SK-N-SH treated with all-trans-retinoic acid at 6 μM for 48 hours (cell line): ENCODE data around the gene DENND1A.
"Not testable (repeated sequence)": the region's sequence is repeated elsewhere in the genome, so short reads cannot be mapped to it uniquely, and the experiment has no call there.

Experiments
- ATAC-seq: fragments of 200-7000 bp; cut with Tn5 transposase; 3 replicates; pipeline ENCODE4 v1.9.1; 2020; ENCODE audit warnings: mild to moderate bottlenecking, moderate library complexity
- ARNTL ChIP-seq: fragments of 450-650 bp; formaldehyde crosslinking; IDR thresholded peaks from 2 replicates; pipeline ENCODE4 v1.5.0; 2020; ENCODE audit warnings: low read depth, mild to moderate bottlenecking, moderate library complexity, borderline replicate concordance
- BACH2 ChIP-seq: fragments of 250-450 bp; sonication (Bioruptor Pico); IDR thresholded peaks from 2 replicates; pipeline ENCODE4 v1.9.0; 2021; ENCODE audit warnings: mild to moderate bottlenecking, borderline replicate concordance
- CSDC2 ChIP-seq: fragments of 250-450 bp; sonication (Bioruptor Pico); IDR thresholded peaks from 2 replicates; pipeline ENCODE4 v1.5.0; 2020; ENCODE audit warnings: mild to moderate bottlenecking, moderate library complexity
- ESRRG ChIP-seq: fragments of 250-450 bp; sonication (Bioruptor Pico); IDR thresholded peaks from 2 replicates; pipeline ENCODE4 v1.6.1; 2021; ENCODE audit warnings: mild to moderate bottlenecking
- ISL1 ChIP-seq: fragments of 250-450 bp; sonication (Bioruptor Pico); IDR thresholded peaks from 2 replicates; pipeline ENCODE4 v2.1.2; 2022; ENCODE audit warnings: mild to moderate bottlenecking, moderate library complexity
- PPARA ChIP-seq: fragments of 250-450 bp; sonication (Bioruptor Pico); IDR thresholded peaks from 2 replicates; pipeline ENCODE4 v1.5.0; 2020; ENCODE audit warnings: mild to moderate bottlenecking, borderline replicate concordance
- RARB ChIP-seq: fragments of 250-450 bp; sonication (Bioruptor Pico); IDR thresholded peaks from 2 replicates; pipeline ENCODE4 v1.8.0; 2021; ENCODE audit warnings: mild to moderate bottlenecking, moderate library complexity
- TCF4 ChIP-seq: fragments of 250-450 bp; sonication (Bioruptor Pico); IDR thresholded peaks from 2 replicates; pipeline ENCODE4 v1.8.0; 2021; ENCODE audit warnings: mild to moderate bottlenecking, moderate library complexity, borderline replicate concordance
- ZC3H10 ChIP-seq: fragments of 250-450 bp; sonication (Bioruptor Pico); IDR thresholded peaks from 2 replicates; pipeline ENCODE4 v1.5.1; 2021; ENCODE audit warnings: mild to moderate bottlenecking, moderate library complexity
- ZFP3 ChIP-seq: fragments of 250-450 bp; sonication (Bioruptor Pico); IDR thresholded peaks from 2 replicates; pipeline ENCODE4 v1.5.0; 2020; ENCODE audit warnings: mild to moderate bottlenecking, moderate library complexity
- ZFP30 ChIP-seq: fragments of 450-650 bp; formaldehyde crosslinking; IDR thresholded peaks from 2 replicates; pipeline ENCODE4 v1.5.0; 2022; ENCODE audit warnings: mild to moderate bottlenecking, moderate library complexity
- ZNF565 ChIP-seq: fragments of 450-650 bp; formaldehyde crosslinking; conservative IDR thresholded peaks from 2 replicates; pipeline ENCODE4 v1.5.0; 2020; ENCODE audit warnings: low read depth, mild to moderate bottlenecking, moderate library complexity
- ZNF70 ChIP-seq: fragments of 450-650 bp; formaldehyde crosslinking; IDR thresholded peaks from 2 replicates; pipeline ENCODE4 v1.5.0; 2020; ENCODE audit warnings: mild to moderate bottlenecking, moderate library complexity
- ZNF8 ChIP-seq: fragments of 450-650 bp; formaldehyde crosslinking; IDR thresholded peaks from 2 replicates; pipeline ENCODE4 v1.5.0; 2020; ENCODE audit warnings: mild to moderate bottlenecking, moderate library complexity
- TF ChIP-seq, protein P1 (sequence below): fragments of 250-450 bp; sonication (Bioruptor Pico); IDR thresholded peaks from 2 replicates; pipeline ENCODE4 v1.5.1; 2020; ENCODE audit warnings: low read depth, mild to moderate bottlenecking, moderate library complexity
- TF ChIP-seq, protein P2 (sequence below): fragments of 250-450 bp; sonication (Bioruptor Pico); IDR thresholded peaks from 2 replicates; pipeline ENCODE4 v1.8.0; 2020; ENCODE audit warnings: mild to moderate bottlenecking, moderate library complexity, borderline replicate concordance
- TF ChIP-seq, protein P3 (sequence below): fragments of 250-450 bp; sonication (Bioruptor Pico); IDR thresholded peaks from 2 replicates; pipeline ENCODE4 v1.5.1; 2021; ENCODE audit warnings: mild to moderate bottlenecking, moderate library complexity
- TF ChIP-seq, protein P4 (sequence below): fragments of 250-450 bp; sonication (Bioruptor Pico); IDR thresholded peaks from 2 replicates; pipeline ENCODE4 v1.8.0; 2021; ENCODE audit warnings: low read depth, mild to moderate bottlenecking, moderate library complexity, borderline replicate concordance

DENND1A gene

DNA sequence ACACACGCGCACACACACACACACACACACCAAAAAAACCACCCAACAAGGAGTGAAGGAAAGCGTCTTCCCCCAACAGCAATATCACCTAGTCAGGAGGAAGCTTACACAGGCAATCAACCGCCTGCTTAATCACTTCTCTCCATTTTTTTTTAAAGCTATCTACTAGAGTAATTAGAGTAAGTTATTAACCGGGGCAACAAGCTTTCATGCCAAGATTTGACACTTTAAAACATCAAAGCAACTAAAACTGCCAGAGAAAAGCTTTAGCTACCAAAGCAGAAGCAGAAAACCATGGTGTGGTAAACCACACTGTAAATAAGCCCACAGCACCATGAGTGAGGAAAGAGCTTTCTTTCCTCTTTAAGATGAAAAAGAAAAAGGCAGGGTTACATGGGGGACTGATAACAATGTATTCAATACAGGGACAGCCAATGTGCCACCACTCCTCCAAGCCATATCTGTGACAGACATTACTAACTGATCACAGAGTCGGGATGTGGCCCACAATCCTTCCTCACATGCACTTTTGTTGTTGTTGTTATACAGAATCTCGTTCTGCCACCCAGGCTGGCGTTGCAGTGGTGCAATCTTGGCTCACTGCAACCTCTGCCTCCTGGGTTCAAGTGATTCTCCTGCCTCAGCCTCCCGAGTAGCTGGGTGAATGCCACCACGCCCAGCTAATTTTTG is 291.8 kb downstream of the DENND1A start:
- no peak for TF ChIP-seq ISL1 (CRISPR knock-in tag)
- TF ChIP-seq, protein P1, sequence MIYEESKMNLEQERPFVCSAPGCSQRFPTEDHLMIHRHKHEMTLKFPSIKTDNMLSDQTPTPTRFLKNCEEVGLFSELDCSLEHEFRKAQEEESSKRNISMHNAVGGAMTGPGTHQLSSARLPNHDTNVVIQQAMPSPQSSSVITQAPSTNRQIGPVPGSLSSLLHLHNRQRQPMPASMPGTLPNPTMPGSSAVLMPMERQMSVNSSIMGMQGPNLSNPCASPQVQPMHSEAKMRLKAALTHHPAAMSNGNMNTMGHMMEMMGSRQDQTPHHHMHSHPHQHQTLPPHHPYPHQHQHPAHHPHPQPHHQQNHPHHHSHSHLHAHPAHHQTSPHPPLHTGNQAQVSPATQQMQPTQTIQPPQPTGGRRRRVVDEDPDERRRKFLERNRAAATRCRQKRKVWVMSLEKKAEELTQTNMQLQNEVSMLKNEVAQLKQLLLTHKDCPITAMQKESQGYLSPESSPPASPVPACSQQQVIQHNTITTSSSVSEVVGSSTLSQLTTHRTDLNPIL (CRISPR knock-in tag) = no peak
- no peak for TF ChIP-seq ZNF70 (CRISPR knock-in tag)
- TF ChIP-seq TCF4 (CRISPR knock-in tag) = no peak
- TF ChIP-seq ZNF8 (CRISPR knock-in tag) = no peak
- ATAC-seq = no peak

DNA sequence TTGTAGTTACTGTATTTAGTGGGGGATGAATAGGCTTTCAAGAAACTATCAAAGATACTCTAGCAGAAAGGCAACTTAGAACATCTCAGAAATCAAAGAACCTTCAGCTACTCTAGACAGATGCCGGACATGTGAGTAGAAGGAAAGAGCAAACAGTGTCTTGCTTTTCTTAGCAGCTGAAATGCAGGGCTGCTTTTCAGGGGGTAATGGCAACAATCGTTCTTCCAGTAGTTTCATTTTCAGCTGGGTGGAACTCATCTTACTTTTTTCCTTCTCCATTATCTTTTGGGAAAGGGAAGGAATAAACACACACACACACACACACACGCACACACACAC is 292.4 kb downstream of the DENND1A start:
- no peak for ATAC-seq
- no peak for TF ChIP-seq ZNF565 (CRISPR knock-in tag)
- TF ChIP-seq ZFP3 (CRISPR knock-in tag) = no peak
- TF ChIP-seq, protein P1 (CRISPR knock-in tag) = no peak
- TF ChIP-seq RARB (CRISPR knock-in tag) = no peak
- no peak for TF ChIP-seq BACH2 (CRISPR knock-in tag)
- TF ChIP-seq ZFP30 (CRISPR knock-in tag) = no peak
- no peak for TF ChIP-seq ARNTL (CRISPR knock-in tag)
- TF ChIP-seq, protein P2, sequence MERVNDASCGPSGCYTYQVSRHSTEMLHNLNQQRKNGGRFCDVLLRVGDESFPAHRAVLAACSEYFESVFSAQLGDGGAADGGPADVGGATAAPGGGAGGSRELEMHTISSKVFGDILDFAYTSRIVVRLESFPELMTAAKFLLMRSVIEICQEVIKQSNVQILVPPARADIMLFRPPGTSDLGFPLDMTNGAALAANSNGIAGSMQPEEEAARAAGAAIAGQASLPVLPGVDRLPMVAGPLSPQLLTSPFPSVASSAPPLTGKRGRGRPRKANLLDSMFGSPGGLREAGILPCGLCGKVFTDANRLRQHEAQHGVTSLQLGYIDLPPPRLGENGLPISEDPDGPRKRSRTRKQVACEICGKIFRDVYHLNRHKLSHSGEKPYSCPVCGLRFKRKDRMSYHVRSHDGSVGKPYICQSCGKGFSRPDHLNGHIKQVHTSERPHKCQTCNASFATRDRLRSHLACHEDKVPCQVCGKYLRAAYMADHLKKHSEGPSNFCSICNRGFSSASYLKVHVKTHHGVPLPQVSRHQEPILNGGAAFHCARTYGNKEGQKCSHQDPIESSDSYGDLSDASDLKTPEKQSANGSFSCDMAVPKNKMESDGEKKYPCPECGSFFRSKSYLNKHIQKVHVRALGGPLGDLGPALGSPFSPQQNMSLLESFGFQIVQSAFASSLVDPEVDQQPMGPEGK (CRISPR knock-in tag) = no peak
- no peak for TF ChIP-seq ISL1 (CRISPR knock-in tag)
- TF ChIP-seq, protein P3, sequence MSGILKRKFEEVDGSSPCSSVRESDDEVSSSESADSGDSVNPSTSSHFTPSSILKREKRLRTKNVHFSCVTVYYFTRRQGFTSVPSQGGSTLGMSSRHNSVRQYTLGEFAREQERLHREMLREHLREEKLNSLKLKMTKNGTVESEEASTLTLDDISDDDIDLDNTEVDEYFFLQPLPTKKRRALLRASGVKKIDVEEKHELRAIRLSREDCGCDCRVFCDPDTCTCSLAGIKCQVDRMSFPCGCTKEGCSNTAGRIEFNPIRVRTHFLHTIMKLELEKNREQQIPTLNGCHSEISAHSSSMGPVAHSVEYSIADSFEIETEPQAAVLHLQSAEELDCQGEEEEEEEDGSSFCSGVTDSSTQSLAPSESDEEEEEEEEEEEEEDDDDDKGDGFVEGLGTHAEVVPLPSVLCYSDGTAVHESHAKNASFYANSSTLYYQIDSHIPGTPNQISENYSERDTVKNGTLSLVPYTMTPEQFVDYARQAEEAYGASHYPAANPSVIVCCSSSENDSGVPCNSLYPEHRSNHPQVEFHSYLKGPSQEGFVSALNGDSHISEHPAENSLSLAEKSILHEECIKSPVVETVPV = no peak
- TF ChIP-seq TCF4 (CRISPR knock-in tag) = no peak

DNA sequence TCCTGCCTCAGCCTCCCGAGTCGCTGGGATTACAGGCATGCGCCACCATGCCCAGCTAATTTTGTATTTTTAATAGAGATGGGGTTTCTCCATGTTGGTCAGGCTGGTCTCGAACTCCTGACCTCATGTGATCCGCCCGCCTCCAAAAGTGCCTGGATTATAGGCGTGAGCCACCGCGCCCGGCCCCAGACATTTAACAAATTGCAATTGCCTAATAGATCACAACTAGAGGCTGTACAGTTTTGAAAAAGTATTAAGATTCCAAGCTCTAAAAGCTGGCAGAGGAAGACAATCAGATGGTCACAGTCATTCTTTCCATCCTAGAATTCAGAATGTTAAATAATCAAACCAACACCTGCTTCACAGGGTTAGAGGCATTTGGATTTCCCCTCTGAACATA is 293.1 kb downstream of the DENND1A start:
- ATAC-seq = not testable (repeated sequence)

DNA sequence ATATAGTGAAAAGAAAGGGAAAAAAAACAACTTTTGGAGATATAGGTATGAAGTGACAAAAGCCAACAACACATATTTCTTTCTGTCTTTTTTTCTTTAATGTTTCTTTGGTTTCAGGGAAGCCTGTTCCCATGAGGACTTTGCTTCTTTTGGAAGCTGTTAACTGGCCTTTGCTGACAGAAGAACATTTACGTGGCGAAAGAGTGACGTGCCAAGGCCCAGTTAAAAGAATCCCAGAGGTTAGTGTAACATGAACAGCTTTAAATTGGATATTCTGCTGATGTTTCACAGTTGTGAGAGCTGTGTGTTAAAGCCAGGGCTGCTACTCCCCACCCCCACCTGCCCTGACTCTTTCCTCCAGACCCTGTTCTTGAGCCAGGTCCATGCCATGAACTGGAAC is 298.1 kb downstream of the DENND1A start:
- ATAC-seq = no peak
- TF ChIP-seq BACH2 (CRISPR knock-in tag) = no peak
- no peak for TF ChIP-seq ISL1 (CRISPR knock-in tag)
- TF ChIP-seq ARNTL (CRISPR knock-in tag) = no peak
- TF ChIP-seq ZNF565 (CRISPR knock-in tag) = no peak

DNA sequence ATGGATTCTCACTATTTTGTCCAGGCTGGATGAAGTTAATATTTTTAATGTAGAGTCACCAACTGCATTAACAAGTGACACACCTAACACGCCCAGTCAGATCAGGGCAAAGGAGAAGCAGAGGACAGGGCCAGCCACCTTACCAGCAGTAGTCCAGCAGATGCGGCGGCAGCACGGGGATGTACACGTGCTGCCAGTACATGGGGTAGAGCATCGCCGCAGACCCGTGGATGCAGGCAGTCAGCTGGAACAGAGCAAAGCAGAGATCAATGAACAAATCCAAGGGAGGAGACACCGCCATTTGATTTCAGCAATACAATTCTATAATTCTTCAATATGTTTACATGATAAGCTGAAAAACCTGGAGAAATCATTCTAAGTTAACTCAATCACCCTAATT is 299.7 kb downstream of the DENND1A start:
- no peak for ATAC-seq
- TF ChIP-seq, protein P4, sequence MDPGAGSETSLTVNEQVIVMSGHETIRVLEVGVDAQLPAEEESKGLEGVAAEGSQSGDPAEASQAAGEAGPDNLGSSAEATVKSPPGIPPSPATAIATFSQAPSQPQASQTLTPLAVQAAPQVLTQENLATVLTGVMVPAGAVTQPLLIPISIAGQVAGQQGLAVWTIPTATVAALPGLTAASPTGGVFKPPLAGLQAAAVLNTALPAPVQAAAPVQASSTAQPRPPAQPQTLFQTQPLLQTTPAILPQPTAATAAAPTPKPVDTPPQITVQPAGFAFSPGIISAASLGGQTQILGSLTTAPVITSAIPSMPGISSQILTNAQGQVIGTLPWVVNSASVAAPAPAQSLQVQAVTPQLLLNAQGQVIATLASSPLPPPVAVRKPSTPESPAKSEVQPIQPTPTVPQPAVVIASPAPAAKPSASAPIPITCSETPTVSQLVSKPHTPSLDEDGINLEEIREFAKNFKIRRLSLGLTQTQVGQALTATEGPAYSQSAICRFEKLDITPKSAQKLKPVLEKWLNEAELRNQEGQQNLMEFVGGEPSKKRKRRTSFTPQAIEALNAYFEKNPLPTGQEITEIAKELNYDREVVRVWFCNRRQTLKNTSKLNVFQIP (CRISPR knock-in tag) = no peak
- TF ChIP-seq ZFP3 (CRISPR knock-in tag) (no peak), PPARA (CRISPR knock-in tag) (no peak), ZNF8 (CRISPR knock-in tag) (no peak), ZFP30 (CRISPR knock-in tag) (no peak), ESRRG (CRISPR knock-in tag) (no peak), CSDC2 (CRISPR knock-in tag) (no peak), ZC3H10 (no peak), ISL1 (CRISPR knock-in tag) (no peak)
